Ureter (tissue), 1 donor: ENCODE results near the gene CD99. TPM values are rescaled to one million over a fixed set of nuclear protein-coding genes. Genes with fewer than 3 reads are reported as not detected.

ENCODE experiments used
- DNase-seq: peaks from one replicate; pipeline ENCODE4 v3.0.0-alpha.2; 2020; ENCODE audit warnings: low spot score
- total RNA-seq: library from RNA; stranded (reverse); gene quantifications from one replicate; pipeline ENCODE4 v1.2.4, GENCODE V29; 2023
- donor health status: DM: yes; HTN: yes; CAD: no.

Gene CD99
- 167 TPM for total RNA-seq

- peak; percentile 88 for DNase-seq
Observed at GRCh38 chrX:2690856-2691542, at the start of gene CD99. Gene CD99 (plus strand): TSS chrX:2691295. CDS start chrX:2691361, 66 bp downstream.

- DNase-seq, result no peak
Observed at GRCh38 chrX:2642146-2642545, 48.9 kb upstream of the CD99 start.

GRCh38 chrX:2642791-2643190 is 48.3 kb upstream of the CD99 start:
- no peak for DNase-seq

- DNase-seq, result no peak
Observed at GRCh38 chrX:2643880-2644279, 47.2 kb upstream of the CD99 start.

- DNase-seq, result no peak
Observed at GRCh38 chrX:2645563-2645962, 45.5 kb upstream of the CD99 start.

GRCh38 chrX:2647627-2648026 is 43.5 kb upstream of the CD99 start:
- DNase-seq, result no peak

GRCh38 chrX:2650037-2650436 is 41.1 kb upstream of the CD99 start:
- no peak for DNase-seq

- no peak for DNase-seq
Observed at GRCh38 chrX:2650865-2651264, 40.2 kb upstream of the CD99 start.

- no peak for DNase-seq
Observed at GRCh38 chrX:2652106-2652505, 39.0 kb upstream of the CD99 start.

GRCh38 chrX:2654436-2655340 is 36.4 kb upstream of the CD99 start:
- DNase-seq, result no peak

GRCh38 chrX:2656257-2656836 is 34.7 kb upstream of the CD99 start:
- DNase-seq, result no peak

- DNase-seq, result no peak
Observed at GRCh38 chrX:2657532-2658113, 33.5 kb upstream of the CD99 start.

GRCh38 chrX:2658585-2659292 is 32.4 kb upstream of the CD99 start:
- no peak for DNase-seq

GRCh38 chrX:2662586-2662985 is 28.5 kb upstream of the CD99 start:
- DNase-seq, result no peak

- no peak for DNase-seq
Observed at GRCh38 chrX:2664502-2664901, 26.6 kb upstream of the CD99 start.

GRCh38 chrX:2665387-2666304 is 25.4 kb upstream of the CD99 start:
- DNase-seq, result no peak

GRCh38 chrX:2666491-2666890 is 24.6 kb upstream of the CD99 start:
- DNase-seq, result no peak

- DNase-seq, result no peak
Observed at GRCh38 chrX:2670978-2671377, 20.1 kb upstream of the CD99 start.

GRCh38 chrX:2672084-2672483 is 19.0 kb upstream of the CD99 start:
- DNase-seq, result no peak

- no peak for DNase-seq
Observed at GRCh38 chrX:2673611-2674010, 17.5 kb upstream of the CD99 start.
